ENCODE data around the gene URI1.

GRCh38 chr19:29962793-29963192 is 20.8 kb downstream of the URI1 start:
- TF ChIP-seq CTCF (IDR thresholded peaks at IDR 0.05) (no peak), POLR2A (IDR thresholded peaks at IDR 0.05) (no peak)
